ENCODE measurements around the gene RALGPS1.

RALGPS1 gene

DNA sequence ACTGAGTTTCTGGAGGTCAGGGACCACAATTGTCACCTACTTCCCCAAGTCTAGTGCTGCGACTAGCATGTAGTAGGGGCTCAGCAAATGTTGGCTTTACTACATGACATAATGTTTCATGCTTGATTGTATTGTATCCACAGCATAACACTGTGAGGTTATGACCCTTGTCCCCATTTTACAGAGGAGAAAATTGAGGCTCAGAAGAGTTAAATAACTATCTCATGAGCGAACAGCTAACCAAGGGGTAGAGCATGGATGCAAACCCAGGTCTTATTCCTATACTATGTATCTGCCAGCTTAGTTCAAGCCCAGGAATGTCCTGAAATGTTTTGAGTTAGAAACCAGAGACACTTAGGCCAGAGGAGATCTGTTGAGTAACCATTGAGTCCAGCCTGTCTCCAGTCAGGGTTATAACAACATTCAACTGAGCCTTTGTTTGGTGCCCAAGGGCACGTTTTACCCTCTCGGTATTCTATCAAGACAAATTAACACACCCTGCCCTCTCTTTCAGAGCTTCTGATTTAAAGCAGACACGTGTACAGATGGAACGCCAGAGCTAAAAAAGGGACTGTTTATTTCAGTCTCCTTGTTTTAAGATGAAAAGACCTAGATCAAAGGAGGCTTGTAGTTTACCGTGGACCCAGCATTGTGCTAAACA, 191.4 kb downstream of the RALGPS1 start:
- DNase-seq = no peak

- DNase-seq = no peak
These were observed 191.9 kb downstream of the RALGPS1 start for GRCh38 chr9:127106466-127106855.

DNA sequence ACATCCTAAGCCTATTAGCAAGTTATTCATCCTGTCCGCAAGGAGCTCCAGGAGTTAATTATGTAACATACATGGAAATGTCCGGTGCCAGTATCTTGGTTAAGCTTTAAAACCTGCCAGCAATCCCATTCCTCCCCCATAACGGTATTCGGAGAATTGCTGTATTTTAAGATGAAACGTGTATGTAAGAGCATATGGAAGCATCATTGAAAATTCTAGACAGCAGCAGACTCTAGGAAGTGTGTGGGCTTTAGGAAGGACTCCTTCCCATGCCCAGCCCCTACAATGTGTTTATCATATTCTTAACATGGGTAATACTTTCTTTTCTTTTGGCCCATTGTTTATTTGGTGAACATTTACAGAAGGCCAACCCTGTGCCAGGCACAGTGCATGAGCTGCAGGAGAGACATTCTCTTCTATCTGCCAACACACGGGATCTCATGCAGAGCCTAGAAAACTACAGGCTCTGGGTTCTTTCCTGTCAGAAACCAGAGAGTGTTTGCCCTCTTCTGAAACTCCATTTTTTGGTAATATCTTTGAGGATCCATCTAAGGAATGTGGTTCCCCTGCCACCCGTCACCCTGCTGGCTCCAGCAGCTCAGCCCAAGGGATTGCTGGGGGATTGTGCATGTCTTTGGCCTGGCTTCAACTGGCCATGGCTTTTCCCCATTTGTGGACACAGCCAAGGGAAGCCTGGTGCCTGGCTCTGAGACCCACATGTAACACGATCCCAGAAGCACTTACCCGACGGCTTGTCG, 192.8 kb downstream of the RALGPS1 start:
- no peak for DNase-seq

DNA sequence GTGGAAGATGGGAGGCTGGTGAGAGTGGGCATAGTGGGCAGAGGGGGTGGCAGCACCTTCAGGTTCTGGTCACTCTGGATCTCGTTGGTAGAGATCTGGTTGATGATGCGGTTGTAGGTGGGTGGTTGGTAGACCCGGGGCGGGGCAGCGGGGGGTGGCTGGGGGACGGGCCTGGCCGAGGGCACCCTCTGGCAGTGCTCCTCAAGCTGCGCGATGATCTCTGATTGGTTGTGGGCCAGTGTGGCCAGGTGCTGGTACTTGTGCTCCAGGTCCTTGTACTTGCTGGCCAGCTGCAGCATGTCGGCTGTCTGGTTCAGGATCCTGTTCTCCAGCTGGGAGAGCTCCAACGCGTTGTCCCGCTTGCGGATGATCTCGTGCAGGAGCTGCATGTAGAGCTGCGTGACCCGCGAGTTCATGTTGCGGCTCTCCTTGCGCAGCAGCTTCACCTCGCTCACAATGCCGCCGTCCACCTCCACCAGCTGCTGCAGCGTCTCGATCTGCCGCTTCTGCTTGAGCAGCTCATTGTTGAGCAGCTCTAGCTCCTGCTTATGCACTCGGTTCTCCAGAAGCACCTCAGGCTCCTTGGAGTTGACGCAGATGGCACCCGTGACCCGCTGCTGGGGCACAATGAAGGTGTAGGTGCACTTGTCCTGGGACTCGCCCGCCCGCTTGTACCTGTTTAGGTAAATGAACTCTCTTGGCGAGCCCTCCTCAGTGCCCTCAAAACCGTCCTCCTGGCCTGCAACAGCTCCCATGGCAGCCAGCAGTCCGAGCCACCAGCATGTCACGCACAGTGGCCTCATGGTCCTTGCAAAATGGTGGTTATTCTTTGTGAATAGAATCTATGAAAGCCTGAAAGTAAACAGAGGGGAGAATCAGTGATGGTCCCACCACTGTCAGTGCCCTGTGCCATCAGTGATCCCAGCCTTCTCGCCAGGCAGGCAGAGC, 193.6 kb downstream of the RALGPS1 start:
- no peak for DNase-seq

DNA sequence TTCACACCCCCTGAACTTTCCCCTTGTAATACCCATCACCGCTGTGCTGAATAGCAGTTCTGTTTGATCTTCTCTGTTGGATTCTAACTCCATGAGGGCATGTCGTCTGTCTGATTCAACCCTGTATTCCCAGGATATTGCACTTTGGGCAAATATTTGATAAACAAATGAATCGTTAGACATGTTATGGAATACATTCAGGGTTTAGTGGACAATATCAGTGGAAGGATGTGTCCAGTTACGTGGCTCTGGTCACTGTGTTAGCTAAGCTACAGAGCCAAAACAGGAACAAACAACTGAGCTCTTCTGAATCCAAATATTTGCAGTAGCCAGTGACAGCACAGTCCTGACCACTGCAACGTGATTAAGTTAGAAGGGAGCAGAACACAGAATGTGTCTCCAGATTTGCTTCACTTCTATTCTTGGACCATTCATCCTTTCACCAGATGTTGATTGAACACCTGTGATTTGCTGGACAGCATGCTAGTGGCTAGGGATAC, 194.7 kb downstream of the RALGPS1 start:
- no peak for DNase-seq

DNA sequence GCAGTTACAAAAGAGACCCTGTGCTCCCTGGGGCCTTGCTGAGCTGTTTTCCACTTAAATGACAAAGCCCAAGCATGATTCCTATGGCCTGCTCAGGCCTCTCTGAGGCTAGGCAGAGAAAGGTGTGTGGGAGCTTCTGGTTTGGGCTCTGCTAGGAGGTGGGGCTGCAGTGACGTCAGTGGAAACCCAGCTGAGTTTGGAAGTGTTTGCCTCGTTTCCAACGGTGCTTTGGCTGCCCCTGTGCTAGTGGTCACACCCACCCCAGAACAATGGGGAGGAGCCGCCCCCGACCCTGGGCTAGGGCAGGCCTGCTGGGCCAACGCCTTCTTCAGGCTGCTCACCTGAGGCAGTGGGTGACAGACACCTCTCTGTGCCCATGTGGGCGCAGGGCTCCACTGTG, 197.5 kb downstream of the RALGPS1 start:
- no peak for DNase-seq

GRCh38 chr9:127112735-127113161, 198.2 kb downstream of the RALGPS1 start:
- DNase-seq = no peak

DNA sequence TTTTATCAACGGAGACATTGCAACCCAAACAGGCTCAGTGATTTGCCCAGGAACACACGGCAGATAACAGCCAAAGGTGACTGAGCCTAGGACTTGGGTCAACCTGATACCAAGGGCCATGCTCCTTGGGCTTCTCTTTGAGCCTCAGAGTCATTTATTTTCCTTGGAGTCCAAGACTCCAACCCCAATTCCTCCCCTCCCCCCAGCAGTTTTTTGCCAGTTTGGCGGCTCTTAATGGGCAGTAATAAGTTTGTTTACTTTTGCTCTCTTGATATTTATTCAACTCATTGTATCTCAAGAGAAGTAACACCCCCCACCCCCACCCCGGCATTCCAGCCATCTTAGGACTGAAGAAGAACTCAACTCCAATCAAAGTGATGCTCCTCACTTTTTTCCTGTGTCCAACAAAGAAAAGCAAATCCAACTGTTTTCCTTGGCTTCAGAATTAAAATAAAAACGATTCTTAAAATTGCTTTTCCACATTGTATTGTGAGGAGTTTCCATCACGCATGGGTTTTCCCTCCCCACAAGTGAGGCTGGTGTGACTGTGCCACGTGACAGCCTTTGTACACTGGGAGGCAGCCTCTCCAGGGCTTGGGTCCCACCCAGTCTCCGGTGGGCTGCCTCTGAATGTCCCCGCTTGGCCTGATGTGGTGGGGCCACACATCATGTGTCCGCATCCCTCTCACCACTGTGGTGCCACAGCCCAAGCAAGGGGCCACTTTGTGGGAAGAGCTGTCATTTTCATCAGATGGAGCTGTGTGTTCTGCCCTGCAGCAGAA, 198.8 kb downstream of the RALGPS1 start:
- no peak for DNase-seq

DNA sequence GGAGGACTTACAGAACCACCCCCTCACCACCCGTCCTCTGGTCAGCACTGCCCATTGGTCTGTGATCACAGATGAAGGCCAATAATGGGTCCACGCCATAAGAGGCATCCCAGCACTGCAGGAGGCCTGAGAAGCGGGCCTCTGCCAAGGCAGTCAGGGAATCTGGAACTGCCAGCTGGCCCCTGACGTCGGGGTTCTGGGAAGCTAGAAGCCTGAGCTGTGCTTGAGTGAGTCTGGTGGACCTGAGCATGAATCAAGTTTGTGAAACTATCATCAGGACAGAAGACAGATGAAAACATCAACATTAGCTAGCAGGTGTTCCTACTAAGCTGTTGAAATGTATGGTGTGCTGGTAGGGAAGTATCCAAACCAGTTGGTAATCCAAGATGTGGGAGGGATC, 200.0 kb downstream of the RALGPS1 start:
- no peak for DNase-seq

DNA sequence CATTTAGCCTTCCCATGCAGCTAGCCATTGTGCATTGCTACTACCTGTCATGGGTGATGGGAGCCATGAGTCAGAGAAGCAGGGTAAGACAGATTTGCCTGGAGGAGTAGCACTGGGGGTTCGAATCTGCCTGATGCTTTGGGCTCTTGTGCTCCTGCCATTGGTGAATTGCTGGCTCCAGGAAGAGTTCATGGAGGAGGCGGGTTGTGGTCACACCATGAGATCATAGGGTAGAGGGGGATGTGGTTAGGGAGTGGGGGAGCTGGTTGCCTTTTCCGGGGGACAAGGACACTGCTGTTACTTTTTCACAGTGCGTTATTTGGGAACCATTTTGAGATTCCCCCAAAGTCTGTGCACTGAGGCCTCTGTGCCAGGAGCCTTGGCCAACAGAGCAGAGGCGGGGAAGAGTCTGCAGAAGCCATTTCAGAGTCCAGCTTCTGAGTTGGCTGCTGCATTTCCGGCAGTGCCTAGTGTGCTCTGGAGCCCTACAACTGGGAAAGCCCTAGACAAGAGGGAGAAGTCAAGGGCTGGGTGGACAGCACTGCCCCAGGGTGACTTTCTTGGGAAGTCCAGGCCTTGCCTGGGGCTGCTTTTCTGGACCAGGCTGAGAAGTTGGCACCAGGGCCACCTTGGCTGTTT, 201.6 kb downstream of the RALGPS1 start:
- DNase-seq = peak in 1 of 5 experiments; percentile 47

GRCh38 chr9:127116957-127117356, 202.4 kb downstream of the RALGPS1 start:
- DNase-seq = peak in 1 of 5 experiments; percentile 28

GRCh38 chr9:127117801-127118200, 203.2 kb downstream of the RALGPS1 start:
- no peak for DNase-seq

DNA sequence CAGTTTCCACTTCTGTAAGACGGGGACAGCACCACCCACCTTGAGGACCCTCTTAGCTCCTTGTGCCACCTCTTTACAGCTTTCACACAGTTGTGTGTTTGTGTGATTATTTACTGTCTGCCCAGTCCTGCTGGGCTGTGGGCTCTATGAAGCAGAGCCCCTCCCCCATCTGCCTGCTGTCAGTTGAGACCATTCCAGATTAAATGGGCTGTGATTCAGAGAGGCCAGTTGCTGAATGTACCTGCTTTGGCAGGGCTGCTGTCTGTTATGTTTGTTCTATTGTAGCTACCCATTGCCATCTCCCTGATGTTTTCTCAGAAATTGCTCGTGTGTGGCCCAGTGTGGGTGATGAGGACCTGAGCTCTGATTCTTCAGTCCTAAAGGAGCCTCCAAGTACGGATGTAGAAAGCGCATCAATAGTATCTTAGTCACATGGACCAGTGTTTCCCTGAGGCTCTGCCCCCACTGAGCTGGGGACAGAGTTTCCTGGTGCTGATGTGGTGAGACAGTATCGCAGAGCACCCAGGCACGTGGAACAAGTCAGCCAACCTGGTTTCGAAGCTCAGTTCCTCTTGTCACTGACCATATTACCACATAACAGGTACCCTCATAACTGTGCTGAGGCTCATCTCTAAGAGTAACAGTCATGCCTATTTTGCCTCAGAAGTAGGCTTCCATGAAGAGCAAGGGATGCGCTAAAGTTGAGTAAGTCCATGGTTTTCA, 204.2 kb downstream of the RALGPS1 start:
- DNase-seq = no peak

DNA sequence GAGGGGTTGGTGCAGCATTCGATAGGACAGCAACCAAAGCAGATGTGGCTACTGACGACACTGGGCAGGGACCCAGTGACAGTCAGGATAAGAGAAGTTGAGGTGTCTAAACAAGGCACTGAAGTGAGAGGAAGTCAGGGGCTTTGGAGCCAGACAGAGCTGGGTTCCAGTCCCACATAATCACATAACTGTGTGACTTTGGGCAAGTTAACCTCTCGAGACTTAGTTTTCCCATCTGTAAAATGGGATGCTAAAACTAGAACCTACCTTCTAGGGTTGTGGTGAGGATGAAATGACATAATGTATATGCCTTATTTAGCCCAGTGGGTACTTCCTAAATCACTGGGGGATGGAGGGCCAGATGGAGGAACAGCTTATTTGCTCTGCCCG, 204.7 kb downstream of the RALGPS1 start:
- no peak for DNase-seq

DNA sequence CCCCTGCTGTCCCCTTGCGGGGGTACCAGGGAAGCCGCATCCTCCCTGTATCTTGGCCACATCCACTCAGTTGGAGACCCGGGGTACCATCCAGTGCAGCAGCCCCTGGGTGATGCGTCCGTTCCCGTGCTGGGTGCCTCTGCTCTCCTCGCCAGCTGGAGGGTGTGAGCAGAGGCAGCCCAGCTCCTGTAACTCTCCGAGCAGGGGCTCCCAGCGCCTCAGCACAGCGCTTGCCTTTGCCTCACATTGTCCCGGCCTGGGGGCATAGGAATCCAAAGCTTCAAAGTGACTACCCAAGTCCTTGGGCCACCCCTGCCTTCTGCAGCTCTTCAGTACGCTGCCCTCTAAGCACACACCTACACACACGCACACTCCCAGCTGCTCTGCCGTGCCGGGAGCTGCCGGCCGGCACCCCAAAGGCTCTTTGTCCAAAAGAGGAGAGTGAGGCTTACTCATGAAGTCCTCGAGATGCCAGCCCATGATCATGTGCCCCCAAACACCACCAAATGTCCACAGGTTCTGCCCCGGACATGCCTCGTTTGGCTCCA, 207.1 kb downstream of the RALGPS1 start:
- no peak for DNase-seq

DNA sequence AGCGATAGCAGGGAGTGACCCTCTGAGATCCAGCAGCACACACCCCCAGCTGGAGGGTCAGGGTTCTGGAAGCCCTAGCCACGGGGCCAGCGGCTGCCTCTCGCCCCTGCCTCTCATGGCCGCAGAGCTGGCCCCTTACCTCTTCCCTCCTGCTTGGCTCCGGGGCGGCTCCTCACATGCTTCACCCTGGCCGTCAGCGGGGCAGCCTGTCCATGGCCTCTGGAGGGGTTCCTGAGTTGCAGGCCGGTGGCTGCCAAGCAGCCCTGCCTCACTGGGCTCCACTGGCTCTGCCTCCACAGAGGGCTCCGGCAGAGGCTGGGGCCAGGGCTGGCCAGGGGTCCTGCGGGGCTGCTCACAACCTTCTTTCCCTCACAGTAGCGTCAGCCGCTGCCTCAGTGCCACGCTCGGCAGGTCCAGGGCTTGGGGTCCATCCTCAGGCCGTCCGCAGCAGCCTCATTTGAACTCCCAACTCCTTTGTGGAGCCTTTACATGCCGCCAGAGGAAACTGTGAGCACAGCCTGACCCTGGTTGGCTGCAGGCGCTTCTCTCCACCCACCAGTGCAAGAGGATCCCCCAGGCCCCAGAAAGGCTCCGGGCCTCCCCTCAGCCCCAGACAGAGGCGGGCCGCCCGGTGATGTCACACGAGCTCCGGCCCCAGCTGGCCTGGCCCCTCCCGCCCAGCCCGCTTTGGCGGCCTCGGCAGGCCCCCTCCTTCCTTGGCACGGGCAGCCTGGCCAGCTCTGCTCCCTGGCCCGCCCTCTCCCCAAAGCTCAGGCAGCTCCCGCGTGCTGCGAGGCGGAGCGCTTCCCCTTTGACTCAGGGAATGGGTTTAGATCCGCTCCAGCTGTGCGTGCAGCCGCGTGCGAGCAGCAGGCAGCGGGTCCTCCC, 207.8 kb downstream of the RALGPS1 start, which contains the start of gene ANGPTL2:
TSS of gene ANGPTL2 (minus strand) at position 460 of the 888 bp plus-strand sequence. CDS start 13,904 bp downstream, outside the sequence.
- DNase-seq = no peak

DNA sequence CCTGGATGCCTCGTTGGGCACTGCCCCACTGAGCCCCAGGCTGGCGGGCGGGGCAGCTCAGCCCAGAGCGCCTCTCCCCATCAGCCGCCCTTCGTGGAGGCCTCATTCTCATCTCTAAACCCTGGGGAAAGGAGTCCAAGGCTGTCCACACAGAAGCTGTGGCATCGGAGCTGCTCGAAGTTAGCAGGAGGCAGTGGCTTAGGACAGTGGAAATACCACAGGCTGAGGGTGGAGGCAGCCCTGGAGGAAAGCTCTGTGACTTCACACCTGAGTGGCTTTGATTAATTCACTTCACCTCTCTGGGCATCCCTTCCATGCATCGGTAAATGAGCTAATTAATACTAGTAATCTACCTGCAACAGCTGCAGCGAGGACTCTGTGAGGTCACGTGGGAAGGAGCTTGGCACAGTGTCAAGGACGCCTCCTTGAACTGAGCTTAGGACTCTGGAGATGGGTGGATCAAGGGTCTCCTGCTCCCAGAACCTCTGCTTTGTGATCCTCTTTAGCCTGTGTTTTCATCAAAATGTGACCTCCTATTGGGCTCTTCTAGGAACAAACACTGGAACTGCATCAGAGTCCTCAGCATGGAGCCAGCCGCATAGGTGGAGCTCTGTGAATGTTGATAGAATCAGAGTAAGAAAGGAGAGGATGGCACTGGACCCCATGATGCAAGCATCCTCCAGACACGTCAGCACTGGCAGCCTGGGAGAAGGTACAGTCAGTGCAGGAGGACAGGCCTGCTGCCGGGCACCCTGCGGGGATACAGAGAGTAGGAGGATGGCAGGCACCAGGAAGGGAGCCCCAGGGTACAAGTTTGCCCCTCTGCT, 208.7 kb downstream of the RALGPS1 start:
- DNase-seq = no peak

GRCh38 chr9:127124111-127124531, 209.5 kb downstream of the RALGPS1 start:
- DNase-seq = no peak
